Endometrial microvascular endothelial cells (primary cell): ENCODE data around the gene TNKS1BP1. TPM values are rescaled to one million over a fixed set of nuclear protein-coding genes. Genes with fewer than 3 reads are reported as not detected.
"Not testable (repeated sequence)": the region's sequence is repeated elsewhere in the genome, so short reads cannot be mapped to it uniquely, and the experiment has no call there.

Experiments used
- in situ Hi-C: cut with HindIII; loops from 2 replicates; pipeline ENCODE4 v1.10.0; 2017; ENCODE audit warnings: low sequenced_read_pairs, low pct_unique_long_range_greater_than_20kb; ENCODE audit errors: inconsistent ontology term
- total RNA-seq: library from RNA; depleted of rRNA; stranded (reverse); fragments of >200 nt; gene quantifications from one replicate; pipeline ENCODE4 v1.2.3, GENCODE V29; 2015; ENCODE audit errors: inconsistent ontology term

The TNKS1BP1 gene
- total RNA-seq, 1 donor from 2014 or later: 57.4 TPM

- in situ Hi-C loops: no loop called here
These were observed 22.9 kb downstream of the TNKS1BP1 start for GRCh38 chr11:57301711-57302423.

GRCh38 chr11:57300785-57301184, 24.0 kb downstream of the TNKS1BP1 start:
- in situ Hi-C loops: no loop called here

DNA sequence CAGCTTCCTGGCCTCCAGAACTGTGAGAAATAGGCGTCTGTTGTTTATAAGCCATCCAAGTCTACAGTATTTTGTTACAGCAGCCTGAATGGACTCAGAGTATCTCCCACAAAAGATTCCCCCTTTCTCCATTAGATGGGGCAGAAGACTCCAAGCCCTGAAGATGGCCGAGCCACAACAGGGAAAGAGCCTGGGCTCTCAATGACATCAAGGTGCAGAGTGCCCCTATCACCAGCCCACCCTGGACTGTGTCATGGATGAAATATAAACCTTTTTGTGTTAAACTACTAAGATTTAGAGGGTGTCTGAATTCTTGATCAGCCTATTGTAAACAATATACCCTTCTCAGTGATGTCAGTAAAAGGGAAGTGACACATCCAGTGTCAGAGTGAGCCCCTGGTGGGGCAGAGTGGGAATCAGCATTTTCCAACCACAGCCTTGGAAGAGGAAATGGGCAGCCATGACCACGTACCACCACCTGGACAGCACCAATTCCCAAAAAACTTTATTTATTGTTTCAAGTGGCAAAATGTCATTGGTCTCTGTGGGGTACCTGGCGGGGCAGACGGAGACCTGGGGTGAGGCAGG, 25.5 kb downstream of the TNKS1BP1 start:
- in situ Hi-C loops: no loop called here

DNA sequence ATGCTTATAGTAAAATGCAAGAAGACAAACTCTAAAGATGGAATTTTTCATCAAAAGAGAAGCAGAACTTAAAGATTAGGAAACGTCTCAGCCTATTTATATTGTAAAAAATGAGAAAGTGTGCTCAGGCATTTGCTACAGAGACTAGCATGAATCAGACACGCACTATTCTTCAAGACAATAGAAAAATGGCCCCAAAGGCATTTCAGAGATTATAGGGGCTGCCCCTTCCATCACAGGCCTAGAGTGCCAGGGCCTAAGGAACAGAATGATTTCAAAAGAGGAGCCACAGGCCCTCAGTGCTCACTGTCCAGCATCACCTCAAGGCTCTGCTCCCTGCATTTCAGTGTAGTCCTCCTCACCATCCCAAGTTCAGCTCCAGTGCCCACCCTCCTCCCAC, 27.5 kb downstream of the TNKS1BP1 start:
- in situ Hi-C loops: no loop called here

- in situ Hi-C loops: not testable (repeated sequence)
These were observed 28.5 kb downstream of the TNKS1BP1 start for GRCh38 chr11:57296205-57296604.

DNA sequence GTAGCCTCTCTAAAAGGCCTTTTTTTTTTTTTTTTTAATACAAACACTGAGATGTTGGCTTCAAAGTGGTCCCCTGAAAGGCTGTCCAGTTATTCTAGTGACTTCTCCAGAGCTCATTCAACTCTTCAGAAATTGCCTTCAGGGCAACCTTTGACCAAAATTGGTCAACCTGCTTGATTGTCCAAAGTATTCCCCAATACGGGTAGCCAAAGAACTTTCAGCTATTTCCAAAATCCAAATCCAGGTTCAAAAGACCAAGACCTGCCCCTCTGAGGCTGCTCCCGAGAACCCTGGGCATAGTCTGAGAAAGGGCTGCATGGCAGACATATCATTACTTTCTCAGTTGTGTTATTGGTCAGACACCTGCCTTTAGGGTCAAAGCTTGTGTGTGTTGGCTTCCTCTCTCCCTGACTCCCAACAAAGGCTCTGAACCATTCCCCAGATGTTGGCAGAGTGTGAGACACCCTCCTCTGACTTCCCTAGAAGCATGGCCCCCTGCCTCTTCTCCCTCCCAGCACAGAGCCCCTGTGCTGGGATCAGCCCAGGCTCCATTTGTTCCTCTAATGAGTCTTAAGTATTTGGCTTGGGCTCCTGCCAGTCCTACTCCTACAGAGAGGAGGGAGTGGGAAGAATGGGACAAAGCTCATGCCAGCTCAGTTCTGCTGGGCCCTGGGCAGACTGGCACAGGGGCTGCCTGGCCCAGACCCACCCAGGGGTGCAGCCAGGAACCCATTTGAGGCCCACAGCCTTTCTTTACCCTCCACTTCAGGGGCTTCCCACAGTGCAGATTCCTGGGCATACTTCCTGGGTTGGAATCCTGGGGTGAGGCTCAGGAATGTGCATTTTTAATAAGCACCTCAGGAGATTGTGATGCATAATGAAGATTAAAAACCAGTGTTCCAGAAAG, 30.3 kb downstream of the TNKS1BP1 start:
- in situ Hi-C loops: no loop called here

- in situ Hi-C loops: no loop called here
These were observed 34.5 kb downstream of the TNKS1BP1 start for GRCh38 chr11:57290288-57290687.

GRCh38 chr11:57288771-57289579, 35.8 kb downstream of the TNKS1BP1 start:
- in situ Hi-C loops: no loop called here

GRCh38 chr11:57287884-57288283, 36.9 kb downstream of the TNKS1BP1 start:
- in situ Hi-C loops: no loop called here

GRCh38 chr11:57283231-57283990, 41.3 kb downstream of the TNKS1BP1 start:
- in situ Hi-C loops: no loop called here

- in situ Hi-C loops: not testable (repeated sequence)
These were observed 43.2 kb downstream of the TNKS1BP1 start for GRCh38 chr11:57281546-57281945.

GRCh38 chr11:57279116-57279515, 45.6 kb downstream of the TNKS1BP1 start:
- in situ Hi-C loops: no loop called here

- in situ Hi-C loops: no loop called here
These were observed 46.0 kb downstream of the TNKS1BP1 start for GRCh38 chr11:57278721-57279095.

DNA sequence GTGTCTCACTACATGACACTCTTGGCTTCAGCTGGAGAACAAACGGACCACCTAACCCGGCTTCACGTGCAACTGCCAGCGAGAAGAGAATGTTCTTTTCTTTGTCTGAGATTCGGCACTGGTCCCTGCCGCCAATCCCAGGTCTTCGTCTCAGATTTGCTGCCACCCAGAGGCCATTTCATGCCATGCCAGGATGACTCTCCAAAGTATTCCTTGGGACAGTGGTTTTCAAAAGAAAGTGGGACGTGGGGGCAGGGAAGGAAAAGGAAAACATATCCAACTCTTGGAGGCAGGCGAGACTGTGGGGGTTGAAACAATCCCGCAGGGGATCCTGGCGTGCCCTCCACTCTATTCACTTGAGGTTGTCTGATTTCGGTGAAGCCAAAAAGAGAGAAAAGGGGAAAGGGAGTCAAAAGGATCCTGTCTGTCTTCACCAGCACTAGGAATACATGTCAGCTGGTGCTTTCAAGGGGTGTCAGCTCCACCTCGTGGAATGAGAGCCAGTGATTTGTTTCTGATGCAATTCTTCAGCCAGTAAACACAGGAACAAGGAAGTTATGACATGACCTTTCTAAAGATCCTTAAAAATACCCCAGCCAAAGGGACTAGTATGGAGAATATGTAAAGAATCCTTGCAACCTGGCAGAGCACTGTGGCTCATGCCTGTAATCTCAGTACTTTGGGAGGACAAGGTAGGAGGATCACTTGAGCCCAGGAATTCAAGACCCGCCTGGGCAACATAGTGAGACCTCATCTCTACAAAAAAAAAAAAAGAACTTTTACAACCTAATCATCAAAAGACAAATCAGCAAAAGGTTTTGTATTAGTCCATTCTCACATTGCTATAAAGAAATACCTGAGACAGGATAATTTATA, 46.7 kb downstream of the TNKS1BP1 start:
- in situ Hi-C loops: no loop called here

DNA sequence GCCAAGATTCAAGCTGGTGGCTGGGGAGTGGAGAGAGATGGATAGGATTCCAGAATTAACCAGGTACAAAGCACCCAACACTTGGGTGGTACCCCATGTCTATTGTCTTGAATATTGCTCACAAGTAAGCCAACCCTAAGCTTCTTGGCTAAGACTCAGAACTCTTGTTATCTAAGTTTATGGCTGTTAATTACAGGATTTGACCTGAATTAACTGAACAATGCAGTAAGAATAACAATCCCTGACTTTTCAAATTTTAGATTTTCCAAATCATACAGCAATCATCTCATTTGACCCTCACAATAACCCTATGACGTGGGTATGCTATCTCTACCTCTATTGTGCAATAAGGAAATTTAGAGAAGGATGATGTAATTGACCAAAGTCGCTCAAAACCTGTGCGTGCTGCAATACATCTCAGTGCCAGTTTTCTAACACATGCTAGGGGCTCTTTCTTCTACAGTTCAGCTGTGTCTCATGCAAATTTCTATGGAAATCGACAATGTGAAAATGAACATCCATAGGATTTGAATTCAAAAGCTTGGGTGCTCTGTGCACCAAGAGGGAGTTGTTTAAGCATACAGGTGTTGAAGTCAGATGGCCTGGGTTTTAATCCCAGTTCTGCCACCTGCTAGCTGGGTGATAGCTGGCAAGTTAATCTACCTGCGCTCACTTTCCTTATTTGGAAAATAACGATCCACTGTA, 47.6 kb downstream of the TNKS1BP1 start:
- in situ Hi-C loops: no loop called here

DNA sequence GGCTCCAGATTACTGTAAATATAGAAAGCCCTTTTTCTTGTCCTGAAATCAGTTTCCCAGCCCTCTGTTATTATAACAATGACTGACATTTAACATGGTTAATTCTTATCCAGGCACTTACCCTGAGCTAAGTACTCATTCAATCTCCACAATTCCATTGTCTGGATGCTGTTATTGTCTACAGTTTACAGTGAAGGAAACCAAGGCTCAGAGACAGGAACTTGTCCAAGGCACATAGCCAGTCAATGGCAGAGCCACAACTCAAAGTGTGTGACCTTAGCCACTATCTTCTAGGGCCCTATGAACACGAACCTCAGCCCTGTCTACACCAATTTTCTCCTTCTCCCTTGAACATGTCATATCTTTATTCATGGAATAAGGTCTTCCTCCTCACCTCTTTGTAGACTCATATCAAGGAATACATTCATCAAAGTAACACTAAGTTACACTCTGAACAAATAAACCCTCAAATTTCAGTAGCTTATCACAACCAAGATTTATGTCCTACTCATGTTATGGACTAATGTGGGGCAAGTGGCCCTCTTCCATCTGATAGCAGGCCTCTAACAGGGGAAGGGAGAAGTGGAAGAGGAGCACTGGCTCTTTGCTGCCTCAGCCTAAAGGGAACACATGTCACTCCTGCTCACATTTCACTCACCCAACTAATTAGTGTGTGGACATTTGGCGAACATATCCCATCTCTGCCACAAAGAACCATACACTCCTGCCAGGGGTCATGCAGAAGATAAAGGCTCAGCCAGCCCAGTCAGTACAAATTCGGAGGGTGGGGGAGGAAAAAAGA, 48.4 kb downstream of the TNKS1BP1 start:
- in situ Hi-C loops: no loop called here
